GM23338 (cell line): Measurements from ENCODE around the gene AMZ1.

Source experiments
- CREB1 ChIP-seq: fragments of 250-450 bp; sonication (Bioruptor Pico); IDR thresholded peaks from 2 replicates; pipeline ENCODE4 v1.5.0; 2020; ENCODE audit warnings: low read depth, mild to moderate bottlenecking, moderate library complexity
- CTCF ChIP-seq, 2 experiments: fragments of 200-600 bp in 1 of 2; sonication (generic) in 1 of 2; conservative IDR thresholded peaks; 2 replicates each; pipeline versions ENCODE4 v1.5.1 to v1.6.1; 2016 to 2017; ENCODE audit warnings: antibody characterized with exemption in 2 of 2, low read depth in 2 of 2, mild to moderate bottlenecking in 2 of 2, moderate library complexity in 1 of 2
- EZH2 ChIP-seq: fragments of 200-600 bp; sonication (generic); IDR thresholded peaks from one replicate; pipeline ENCODE4 v1.8.0; 2017; ENCODE audit warnings: antibody characterized with exemption, mild to moderate bottlenecking, low read depth; ENCODE audit not compliant: unreplicated experiment
- EZH2phosphoT487 ChIP-seq: fragments of 200-600 bp; sonication (generic); IDR thresholded peaks from one replicate; pipeline ENCODE4 v1.8.1; 2018; ENCODE audit warnings: antibody characterized with exemption; ENCODE audit not compliant: unreplicated experiment
- JUNB ChIP-seq: IDR thresholded peaks from one replicate; pipeline ENCODE4 v1.6.1; 2016; ENCODE audit warnings: antibody characterized with exemption; ENCODE audit not compliant: unreplicated experiment
- POLR2AphosphoS5 ChIP-seq: IDR thresholded peaks from 2 replicates; pipeline ENCODE4 v1.6.1; 2016; ENCODE audit warnings: antibody characterized with exemption, low read depth
- REST ChIP-seq: IDR thresholded peaks from one replicate; pipeline ENCODE4 v1.6.1; 2018; ENCODE audit warnings: antibody characterized with exemption; ENCODE audit not compliant: unreplicated experiment
- ZNF114 ChIP-seq: fragments of 250-450 bp; sonication (Bioruptor Pico); IDR thresholded peaks from 2 replicates; pipeline ENCODE4 v1.5.0; 2020; ENCODE audit warnings: mild to moderate bottlenecking, moderate library complexity

- TF ChIP-seq CTCF (conservative IDR thresholded peaks at IDR 0.05; ENCODE audit: low read depth in 2 of 2) (no peak), POLR2AphosphoS5 (no peak), EZH2phosphoT487 (no peak), JUNB (no peak), EZH2 (no peak), REST (no peak), CREB1 (CRISPR knock-in tag) (no peak), ZNF114 (CRISPR knock-in tag) (no peak)
These were observed 1.9 kb upstream of the AMZ1 start for GRCh38 chr7:2686101-2686500.
